Bone marrow (tissue), 2 donors: ENCODE measurements around the gene PLEKHA5.

Experiments used
- DNase-seq, 2 donors: peaks; one replicate each; lab custom pipeline; 2025; lab: John Stamatoyannopoulos, UW

PLEKHA5 gene

GRCh38 chr12:19130224-19131024 lies 891 bp downstream of the PLEKHA5 start:
- peak in 1 of 2 donors; percentile 19 for DNase-seq

GRCh38 chr12:19131025-19131444 lies 1.5 kb downstream of the PLEKHA5 start:
- DNase-seq: no peak

DNA sequence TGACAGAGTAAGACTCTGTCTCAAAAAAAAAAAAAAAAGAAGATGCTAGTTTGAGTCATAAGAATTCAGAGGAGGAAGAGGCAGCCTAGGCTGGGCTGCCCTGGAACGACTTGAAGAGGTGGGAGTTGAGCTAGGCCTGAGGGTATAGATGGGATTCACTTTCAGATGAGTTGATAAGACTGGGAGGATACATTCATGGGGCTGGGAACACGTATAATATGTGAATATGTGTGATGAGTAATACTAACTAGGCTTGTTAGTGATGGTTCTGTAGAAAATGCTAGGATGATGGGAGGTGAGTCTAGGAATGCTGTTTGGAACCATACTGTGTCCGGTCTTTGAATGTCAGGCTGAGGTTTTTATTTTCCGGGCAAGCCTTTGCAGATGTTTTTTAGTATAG lies 9.0 kb downstream of the PLEKHA5 start:
- DNase-seq: no peak

DNA sequence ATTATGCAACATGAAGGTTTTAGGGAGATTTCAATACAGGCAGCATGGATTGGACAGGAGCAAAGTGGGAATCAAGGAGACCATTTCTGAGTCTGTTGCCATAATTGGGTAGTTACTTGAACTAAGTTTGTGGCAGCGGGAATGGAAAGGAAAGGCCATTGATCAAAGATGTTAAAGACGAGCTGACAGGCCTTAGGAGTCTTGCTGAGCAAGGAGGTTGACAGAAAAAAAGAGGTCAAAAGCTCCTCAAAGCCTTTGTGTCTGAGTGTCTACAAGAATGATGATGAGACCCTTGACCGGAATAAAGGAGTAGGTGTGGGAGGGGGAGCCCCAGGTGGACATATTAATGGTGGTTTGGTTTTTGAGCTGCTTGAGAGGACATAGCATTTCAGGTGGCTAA lies 9.4 kb downstream of the PLEKHA5 start:
- DNase-seq: no peak

DNA sequence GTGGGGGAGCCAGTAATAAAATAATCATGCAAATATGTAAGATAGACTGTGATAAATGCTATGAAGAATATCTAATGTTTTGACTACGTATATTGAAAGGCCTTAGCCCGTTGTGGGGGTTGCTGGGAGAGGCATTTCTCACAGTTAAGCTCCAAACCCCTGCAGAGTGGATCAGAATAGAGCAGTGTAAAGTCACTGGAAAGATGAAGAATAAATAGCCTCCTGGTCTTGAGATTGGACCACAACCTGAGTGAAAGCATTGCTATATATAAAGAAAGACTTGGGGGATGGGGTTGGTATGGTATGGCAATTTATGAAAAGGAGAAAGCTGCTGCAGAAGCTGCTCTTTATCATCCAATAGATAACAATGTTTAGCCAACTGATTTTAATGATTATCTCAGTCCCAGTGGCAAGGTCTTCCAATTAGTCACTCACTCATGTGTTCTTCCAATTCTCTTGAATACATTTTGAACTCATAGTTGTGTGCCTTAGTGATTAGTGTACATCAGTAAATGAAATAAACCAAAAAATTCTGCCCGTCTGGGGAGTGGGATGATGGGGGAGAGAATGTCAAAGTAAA lies 10.2 kb downstream of the PLEKHA5 start:
- DNase-seq: no peak

- DNase-seq: no peak
Observed at GRCh38 chr12:19140381-19141236, 11.1 kb downstream of the PLEKHA5 start.

- DNase-seq: no peak
Observed at GRCh38 chr12:19142499-19142898, 13.0 kb downstream of the PLEKHA5 start.

DNA sequence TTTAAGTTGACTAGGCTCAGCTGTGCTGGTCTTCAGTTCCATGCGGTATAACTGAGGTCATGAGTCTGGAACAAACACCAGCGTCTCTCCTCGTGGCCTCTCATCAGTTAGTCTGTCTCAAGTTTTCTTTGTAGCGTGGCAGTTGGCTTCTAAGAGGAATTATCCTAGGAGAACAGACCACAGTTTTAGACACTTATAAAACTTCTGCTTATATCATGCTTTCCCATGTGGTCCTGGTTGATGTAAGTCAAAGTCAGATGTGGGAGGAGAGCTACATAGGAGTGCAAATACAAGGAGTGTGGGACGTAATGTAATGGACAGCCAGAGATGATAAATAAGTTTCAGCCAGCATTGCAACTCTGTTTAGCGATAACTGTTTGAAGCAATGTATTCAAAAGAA lies 14.8 kb downstream of the PLEKHA5 start:
- DNase-seq: no peak

GRCh38 chr12:19144985-19145384 lies 15.5 kb downstream of the PLEKHA5 start:
- DNase-seq: no peak

GRCh38 chr12:19148860-19149259 lies 19.3 kb downstream of the PLEKHA5 start:
- DNase-seq: no peak

DNA sequence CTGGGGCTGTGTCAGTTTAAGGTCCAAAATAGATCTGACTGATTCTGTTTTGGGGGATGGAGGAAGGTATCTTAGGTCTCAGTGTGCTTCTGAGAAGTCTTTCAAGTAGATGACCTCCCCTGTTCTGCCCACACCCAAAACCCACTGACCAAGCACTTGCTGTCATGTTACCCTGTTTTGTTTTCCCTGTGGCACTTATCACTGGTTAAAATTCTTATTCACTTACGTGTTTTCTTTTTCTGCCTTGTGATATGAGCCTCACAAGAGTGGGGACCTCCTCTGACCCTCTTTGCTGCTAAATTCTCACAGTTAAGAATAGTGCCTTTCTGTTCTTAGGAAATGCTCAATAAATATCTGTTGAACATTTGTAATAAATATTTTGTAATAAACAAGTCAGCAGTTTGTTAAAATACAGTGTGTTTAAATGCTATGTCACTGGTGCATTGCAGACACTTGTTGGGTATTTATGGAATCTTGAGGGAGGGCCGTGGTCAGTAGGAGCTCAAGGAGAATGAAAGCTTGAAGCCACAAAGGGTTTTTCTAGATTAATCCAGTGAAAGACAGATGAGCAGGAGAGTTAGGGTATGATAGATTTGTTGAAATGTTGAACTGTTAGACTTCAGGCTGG lies 20.9 kb downstream of the PLEKHA5 start:
- DNase-seq: no peak

DNA sequence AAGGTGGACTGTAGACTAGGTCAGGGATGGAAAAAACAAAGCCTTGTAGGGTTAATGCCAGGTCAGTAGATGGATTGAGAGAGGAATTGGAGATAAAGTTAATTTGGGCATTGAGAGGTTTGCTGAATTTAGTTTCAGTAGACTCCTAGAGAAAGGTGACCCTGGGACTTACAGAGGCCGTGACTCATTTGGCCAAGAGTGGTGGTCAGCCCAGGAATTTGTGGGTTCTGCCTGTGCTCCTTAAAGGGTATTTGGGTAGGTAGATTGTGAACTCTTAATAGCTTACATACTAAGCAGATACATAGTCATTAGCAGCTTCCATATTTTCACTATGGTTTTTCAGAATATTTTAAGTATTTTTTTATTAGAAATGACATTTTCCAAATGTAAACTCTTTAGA lies 21.8 kb downstream of the PLEKHA5 start:
- DNase-seq: no peak

- DNase-seq: no peak
Observed at GRCh38 chr12:19153396-19153795, 23.9 kb downstream of the PLEKHA5 start.

DNA sequence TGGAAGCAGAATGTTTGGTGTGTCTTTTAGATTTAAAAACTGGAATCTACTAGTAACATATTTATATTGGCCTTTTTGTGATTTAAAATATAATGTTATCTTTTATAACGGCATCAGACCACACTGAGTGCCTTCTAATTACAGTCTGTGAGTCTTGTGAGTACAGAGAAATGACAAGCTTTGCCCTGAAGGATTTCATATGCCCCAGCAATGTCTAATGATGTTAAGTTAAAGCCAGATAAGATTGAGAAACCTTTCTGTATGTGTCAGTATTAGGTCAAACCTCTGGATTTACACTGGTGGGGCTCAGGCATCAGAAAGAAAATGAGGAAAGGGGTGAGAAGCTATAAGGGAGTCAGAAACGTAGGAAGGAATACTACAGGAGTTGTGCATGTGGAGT lies 25.2 kb downstream of the PLEKHA5 start:
- DNase-seq: no peak

- no peak for DNase-seq
Observed at GRCh38 chr12:19155981-19156734, 26.6 kb downstream of the PLEKHA5 start.

DNA sequence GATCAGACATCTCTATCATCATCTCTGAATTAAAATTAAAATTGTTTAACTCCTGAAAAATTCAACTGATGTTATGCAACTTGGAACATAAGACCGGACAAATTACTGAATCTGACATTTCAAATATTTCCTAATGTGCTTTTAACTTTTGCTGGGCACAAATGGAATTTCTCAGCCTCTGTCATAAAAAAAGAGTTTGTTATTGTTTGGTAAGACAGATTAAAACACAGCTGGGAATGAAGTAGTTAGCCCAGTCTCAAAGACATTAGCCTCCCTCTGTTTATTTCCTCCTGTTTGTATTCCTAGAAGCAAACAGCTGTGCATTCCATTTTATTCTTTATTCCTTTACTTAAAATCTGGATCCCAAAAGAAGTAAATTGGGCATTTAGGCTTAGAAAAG lies 29.4 kb downstream of the PLEKHA5 start:
- no peak for DNase-seq

DNA sequence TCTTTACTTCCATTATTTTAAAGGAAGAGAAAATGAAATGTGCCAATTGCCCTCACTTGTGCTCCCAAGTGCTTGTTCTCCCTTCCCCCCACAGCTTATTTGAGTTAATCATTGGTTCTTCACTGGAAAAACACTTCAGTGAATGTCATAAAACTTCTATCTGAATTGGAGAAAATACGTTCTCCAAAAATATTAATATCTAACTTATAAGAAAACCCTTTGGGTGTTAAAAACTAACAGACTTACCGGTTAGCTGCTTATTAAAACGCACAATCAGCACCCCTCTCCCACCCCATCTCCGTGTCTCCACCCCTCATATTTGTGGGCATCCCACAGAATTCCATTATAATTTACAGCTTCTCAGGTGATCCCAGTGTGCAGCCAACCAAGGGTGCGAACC lies 31.7 kb downstream of the PLEKHA5 start:
- DNase-seq: no peak

DNA sequence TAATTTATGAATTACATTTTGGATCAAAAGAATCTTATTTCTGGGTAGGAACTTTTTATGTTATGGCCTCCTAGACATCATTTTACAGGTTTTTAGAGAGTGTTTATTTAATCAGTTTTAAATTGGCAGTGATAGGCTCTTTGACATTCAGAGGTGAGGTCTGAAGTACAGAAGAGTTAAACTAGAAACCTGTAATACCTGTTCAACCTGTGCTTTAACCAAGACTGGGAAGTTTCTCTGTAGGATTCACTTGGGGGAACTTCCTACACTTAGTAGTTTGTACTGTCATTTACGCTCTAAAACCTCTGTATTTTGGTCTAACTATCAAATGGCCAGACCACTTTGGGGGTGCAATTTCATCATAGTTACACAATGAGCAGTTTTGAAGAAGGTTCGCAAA lies 35.9 kb downstream of the PLEKHA5 start:
- DNase-seq: no peak

DNA sequence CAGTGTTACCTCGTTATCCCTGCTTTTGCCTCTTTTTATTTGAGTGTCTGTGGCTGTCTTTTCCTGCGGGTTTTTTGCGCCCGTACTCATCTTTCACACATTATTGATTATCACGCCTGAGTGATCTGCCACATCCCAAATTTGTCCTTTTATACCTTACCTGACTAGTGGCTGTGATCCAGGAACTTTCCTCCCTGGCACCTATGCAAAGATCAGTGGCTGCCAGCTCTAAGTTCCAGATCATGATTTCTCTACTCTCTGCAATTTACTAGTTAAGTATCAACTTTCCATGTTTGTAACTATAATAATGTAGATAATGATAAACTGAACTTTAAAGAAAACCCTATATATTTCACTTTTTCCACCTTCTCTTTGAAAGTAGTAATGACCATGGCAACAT lies 36.9 kb downstream of the PLEKHA5 start:
- no peak for DNase-seq

DNA sequence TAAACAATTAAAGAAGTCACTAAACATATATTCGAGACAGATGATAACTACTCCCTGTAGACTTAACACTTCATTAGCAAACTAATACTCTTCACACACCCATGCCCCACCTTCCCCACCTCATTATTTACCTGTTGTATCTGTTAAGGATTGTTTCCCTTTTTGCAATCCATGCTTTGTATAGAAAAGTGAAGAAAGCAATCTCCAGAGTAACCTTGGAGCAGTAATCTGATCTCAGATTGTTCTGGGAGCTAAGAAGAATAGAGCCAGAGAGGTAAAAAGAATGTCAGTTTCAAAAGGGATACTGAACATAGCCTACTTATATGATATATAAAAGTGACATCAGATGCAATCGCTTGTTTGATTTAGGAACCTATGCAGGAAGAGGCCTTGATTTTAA lies 37.4 kb downstream of the PLEKHA5 start:
- DNase-seq: no peak

- DNase-seq: no peak
Observed at GRCh38 chr12:19167708-19168107, 38.2 kb downstream of the PLEKHA5 start.

DNA sequence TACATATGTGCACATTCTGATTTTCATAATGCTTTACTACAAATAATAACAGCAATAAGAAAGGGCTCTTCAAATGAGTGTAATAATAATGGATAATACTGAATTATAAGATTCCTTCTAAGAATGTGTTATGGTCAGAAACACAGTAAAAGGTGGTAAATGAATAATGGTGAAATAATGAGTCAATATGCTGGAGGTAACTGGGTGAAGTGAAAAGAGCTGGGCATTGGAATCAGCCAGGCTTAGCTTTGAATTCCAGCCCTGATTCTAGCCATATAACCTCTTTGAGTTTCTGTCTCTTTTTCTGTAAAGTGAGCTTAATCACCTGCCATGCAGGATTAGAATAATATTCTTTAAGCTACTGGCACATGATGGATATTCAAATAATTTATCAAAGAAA lies 39.1 kb downstream of the PLEKHA5 start:
- no peak for DNase-seq
